Gastrocnemius medialis (tissue), 4 donors: ENCODE data around the gene SRGN.

Experiments used
- POLR2A ChIP-seq, 2 donors: fragments of 450-650 bp; IDR thresholded peaks; one replicate each; pipeline ENCODE4 v1.6.1; 2017; ENCODE audit warnings: antibody characterized with exemption in 2 of 2, mild to moderate bottlenecking in 2 of 2, moderate library complexity in 2 of 2
- TF ChIP-seq, protein P1 (sequence below), 5 experiments: fragments of 450-650 bp in 3 of 5; fragments of 200-600 bp in 2 of 5; sonication (generic) in 2 of 5; IDR thresholded peaks in 4 of 5; conservative IDR thresholded peaks in 1 of 5; 1 replicate in 4 of 5; 2 replicates in 1 of 5; pipeline ENCODE4 v1.5.1; 2016 to 2019; ENCODE audit warnings: antibody characterized with exemption in 5 of 5, mild to moderate bottlenecking in 3 of 5, moderate library complexity in 3 of 5

DNA sequence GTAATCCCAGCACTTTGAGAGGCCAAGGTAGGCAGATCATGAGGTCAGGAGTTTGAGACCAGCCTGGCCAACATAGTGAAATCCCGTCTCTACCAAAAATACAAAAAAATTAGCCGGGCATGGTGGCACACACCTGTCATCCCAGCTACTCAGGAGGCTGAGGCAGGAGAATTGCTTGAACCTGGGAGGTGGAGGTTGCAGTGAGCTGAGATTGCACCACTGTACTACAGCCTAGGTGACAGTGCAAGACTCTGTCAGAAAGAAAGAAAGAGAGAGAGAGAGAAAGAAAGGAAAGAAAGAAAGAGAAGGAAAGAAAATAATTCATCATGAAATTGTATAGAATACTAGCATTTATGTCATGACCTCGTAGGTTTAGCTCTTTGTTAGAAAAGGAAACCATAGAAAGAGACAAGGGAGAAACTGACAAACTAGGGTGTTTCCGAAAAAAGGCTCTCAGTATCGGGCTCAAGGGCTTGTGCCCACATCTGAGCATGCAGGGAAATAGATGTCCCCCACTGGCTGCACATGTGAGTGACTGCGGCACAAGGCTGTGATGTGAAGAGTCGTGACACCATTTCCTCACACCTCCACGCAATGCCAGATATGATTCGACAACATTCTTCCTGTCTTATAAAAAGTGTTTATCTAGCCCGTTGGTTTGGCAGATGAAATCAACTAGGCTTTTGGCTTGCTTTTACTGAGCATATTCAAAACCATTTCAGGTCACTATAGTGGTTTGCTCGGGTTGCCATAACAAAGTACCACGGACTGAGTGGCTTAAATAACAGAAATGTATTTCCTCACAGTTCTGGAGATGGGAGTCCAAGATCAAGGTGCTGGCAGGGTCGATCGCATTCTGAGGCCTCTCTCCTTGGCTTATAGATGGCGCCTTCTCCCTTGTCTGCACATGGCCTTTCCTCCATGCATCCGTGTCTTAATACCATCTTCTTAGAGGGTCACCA, 2.0 kb downstream of the SRGN start:
- TF ChIP-seq, protein P1, sequence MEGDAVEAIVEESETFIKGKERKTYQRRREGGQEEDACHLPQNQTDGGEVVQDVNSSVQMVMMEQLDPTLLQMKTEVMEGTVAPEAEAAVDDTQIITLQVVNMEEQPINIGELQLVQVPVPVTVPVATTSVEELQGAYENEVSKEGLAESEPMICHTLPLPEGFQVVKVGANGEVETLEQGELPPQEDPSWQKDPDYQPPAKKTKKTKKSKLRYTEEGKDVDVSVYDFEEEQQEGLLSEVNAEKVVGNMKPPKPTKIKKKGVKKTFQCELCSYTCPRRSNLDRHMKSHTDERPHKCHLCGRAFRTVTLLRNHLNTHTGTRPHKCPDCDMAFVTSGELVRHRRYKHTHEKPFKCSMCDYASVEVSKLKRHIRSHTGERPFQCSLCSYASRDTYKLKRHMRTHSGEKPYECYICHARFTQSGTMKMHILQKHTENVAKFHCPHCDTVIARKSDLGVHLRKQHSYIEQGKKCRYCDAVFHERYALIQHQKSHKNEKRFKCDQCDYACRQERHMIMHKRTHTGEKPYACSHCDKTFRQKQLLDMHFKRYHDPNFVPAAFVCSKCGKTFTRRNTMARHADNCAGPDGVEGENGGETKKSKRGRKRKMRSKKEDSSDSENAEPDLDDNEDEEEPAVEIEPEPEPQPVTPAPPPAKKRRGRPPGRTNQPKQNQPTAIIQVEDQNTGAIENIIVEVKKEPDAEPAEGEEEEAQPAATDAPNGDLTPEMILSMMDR (IDR thresholded peaks at IDR 0.05 in 4 of 5, conservative IDR thresholded peaks at IDR 0.05 in 1 of 5): no peak
- no peak for TF ChIP-seq POLR2A (IDR thresholded peaks at IDR 0.05)
